HG03039 (cell line): ENCODE data around the gene APOL1.
"Not testable (repeated sequence)": the region's sequence is repeated elsewhere in the genome, so short reads cannot be mapped to it uniquely, and the experiment has no call there.

Experiments used
- ATAC-seq: cut with Tn5 transposase; IDR thresholded peaks from one replicate; pipeline ENCODE4 v1.9.1; 2021; ENCODE audit warnings: mild to moderate bottlenecking, moderate library complexity; ENCODE audit not compliant: unreplicated experiment

Gene APOL1

GRCh38 chr22:36263886-36264664, 11.1 kb downstream of the APOL1 start:
- not testable (repeated sequence) for ATAC-seq

GRCh38 chr22:36267058-36267457, 14.1 kb downstream of the APOL1 start:
- no peak for ATAC-seq

GRCh38 chr22:36267896-36268485, 15.1 kb downstream of the APOL1 start:
- ATAC-seq, result no peak

GRCh38 chr22:36271231-36271630, 18.3 kb downstream of the APOL1 start:
- not testable (repeated sequence) for ATAC-seq

- not testable (repeated sequence) for ATAC-seq
Observed at GRCh38 chr22:36271951-36272350, 19.0 kb downstream of the APOL1 start.

GRCh38 chr22:36274531-36274930, 21.6 kb downstream of the APOL1 start:
- ATAC-seq, result no peak

- ATAC-seq, result no peak
Observed at GRCh38 chr22:36277482-36278291, 24.8 kb downstream of the APOL1 start.

GRCh38 chr22:36279219-36279666, 26.3 kb downstream of the APOL1 start:
- ATAC-seq, result no peak

GRCh38 chr22:36280379-36280778, 27.4 kb downstream of the APOL1 start:
- ATAC-seq, result no peak

- no peak for ATAC-seq
Observed at GRCh38 chr22:36281781-36282327, 28.9 kb downstream of the APOL1 start.

GRCh38 chr22:36282328-36282831, 29.4 kb downstream of the APOL1 start:
- ATAC-seq, result no peak

- no peak for ATAC-seq
Observed at GRCh38 chr22:36284171-36284571, 31.2 kb downstream of the APOL1 start.

GRCh38 chr22:36285017-36285416, 32.1 kb downstream of the APOL1 start:
- ATAC-seq, result no peak

GRCh38 chr22:36285545-36285944, 32.6 kb downstream of the APOL1 start:
- ATAC-seq, result no peak

- ATAC-seq, result no peak
Observed at GRCh38 chr22:36286096-36286957, 33.4 kb downstream of the APOL1 start.

GRCh38 chr22:36287881-36288515, 35.1 kb downstream of the APOL1 start:
- ATAC-seq, result no peak

- ATAC-seq, result no peak
Observed at GRCh38 chr22:36288571-36289405, 35.9 kb downstream of the APOL1 start.

GRCh38 chr22:36289406-36289870, 36.5 kb downstream of the APOL1 start:
- ATAC-seq, result no peak

- ATAC-seq, result not testable (repeated sequence)
Observed at GRCh38 chr22:36289948-36290371, 37.0 kb downstream of the APOL1 start.
